ENCODE measurements around the gene METAP1D. TPM values are rescaled to one million over a fixed set of nuclear protein-coding genes. Genes with fewer than 3 reads are reported as not detected.

Gene METAP1D
- total RNA-seq, 1 experiment from 2014 or later = 15.8 TPM

DNA sequence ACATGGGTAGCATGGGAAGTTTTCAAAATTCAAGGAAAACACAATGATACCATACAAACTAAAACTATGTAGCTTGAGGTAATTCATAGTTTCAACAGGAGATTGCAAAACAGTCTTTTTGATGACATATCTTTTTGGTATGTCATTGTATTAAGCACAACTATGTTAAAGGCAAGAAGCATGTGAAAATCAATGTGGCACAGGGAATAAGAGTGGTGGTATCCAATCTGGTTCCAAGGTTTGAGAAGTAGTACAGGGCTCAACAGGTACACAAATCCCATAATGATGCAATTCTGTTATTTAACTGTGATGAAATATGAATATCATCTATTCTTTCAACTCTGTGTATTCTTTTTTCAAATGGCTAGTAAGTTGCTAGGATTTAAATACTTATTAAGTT, 119.3 kb downstream of the METAP1D start (continued):
- TF ChIP-seq, protein P1, sequence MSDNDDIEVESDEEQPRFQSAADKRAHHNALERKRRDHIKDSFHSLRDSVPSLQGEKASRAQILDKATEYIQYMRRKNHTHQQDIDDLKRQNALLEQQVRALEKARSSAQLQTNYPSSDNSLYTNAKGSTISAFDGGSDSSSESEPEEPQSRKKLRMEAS (IDR thresholded peaks at IDR 0.05) = 0 out of 2 replicates have a peak, but pooled peaks have one; percentile 33

DNA sequence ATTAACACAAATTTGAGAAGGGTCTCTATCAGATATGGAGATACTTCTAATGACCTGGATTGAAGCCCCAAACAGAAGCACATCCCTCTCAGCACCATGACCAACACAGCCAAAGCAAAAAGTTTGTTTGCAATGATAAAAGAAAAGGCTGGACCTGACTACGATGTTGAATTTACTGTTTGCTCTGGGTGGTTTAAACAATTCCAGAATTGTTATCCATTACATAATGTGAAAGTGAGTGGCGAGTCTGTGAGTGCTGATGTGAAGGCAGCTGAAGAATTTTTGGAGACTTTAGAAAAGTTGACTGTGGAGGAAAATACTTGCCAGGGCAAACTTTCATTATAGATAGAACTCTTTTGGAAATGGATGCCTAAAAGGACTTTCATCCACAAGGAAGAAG, 120.4 kb downstream of the METAP1D start:
- H3K4me2 ChIP-seq (ENCODE audit: low read length) = no peak overlapping the region
- DNase-seq (ENCODE audit: low read depth, low spot score) (no peak), ATAC-seq (no peak)
- H3K9me2 ChIP-seq (ENCODE audit: insufficient read depth) = no peaks in the 10 kb centered on the region
- no TSS peak for BruUV-seq (replicated peaks)
- ChIA-PET POLR2A (no interaction called here), RAD21 (ENCODE audit: low non-redundant PET in 1 of 2, low total read pairs in 2 of 2, uncharacterized antibody in 2 of 2, unreplicated experiment in 2 of 2) (no interaction called here), CTCF (interaction anchor here (1.3 kb wide), 1 partner anchor 546 kb away, joined by 3 read pairs; no protein-coding TSS in a partner anchor)
- no peak overlapping the region for H3K9ac ChIP-seq (ENCODE audit: low read length)
- no peak overlapping the region for H3K4me3 ChIP-seq (replicated peaks in 1 of 2; ENCODE audit: low read depth in 1 of 2, low read length in 2 of 2)
- intact Hi-C loops (cut with micrococcal nuclease) = no loop called here
- TF ChIP-seq, protein P2, sequence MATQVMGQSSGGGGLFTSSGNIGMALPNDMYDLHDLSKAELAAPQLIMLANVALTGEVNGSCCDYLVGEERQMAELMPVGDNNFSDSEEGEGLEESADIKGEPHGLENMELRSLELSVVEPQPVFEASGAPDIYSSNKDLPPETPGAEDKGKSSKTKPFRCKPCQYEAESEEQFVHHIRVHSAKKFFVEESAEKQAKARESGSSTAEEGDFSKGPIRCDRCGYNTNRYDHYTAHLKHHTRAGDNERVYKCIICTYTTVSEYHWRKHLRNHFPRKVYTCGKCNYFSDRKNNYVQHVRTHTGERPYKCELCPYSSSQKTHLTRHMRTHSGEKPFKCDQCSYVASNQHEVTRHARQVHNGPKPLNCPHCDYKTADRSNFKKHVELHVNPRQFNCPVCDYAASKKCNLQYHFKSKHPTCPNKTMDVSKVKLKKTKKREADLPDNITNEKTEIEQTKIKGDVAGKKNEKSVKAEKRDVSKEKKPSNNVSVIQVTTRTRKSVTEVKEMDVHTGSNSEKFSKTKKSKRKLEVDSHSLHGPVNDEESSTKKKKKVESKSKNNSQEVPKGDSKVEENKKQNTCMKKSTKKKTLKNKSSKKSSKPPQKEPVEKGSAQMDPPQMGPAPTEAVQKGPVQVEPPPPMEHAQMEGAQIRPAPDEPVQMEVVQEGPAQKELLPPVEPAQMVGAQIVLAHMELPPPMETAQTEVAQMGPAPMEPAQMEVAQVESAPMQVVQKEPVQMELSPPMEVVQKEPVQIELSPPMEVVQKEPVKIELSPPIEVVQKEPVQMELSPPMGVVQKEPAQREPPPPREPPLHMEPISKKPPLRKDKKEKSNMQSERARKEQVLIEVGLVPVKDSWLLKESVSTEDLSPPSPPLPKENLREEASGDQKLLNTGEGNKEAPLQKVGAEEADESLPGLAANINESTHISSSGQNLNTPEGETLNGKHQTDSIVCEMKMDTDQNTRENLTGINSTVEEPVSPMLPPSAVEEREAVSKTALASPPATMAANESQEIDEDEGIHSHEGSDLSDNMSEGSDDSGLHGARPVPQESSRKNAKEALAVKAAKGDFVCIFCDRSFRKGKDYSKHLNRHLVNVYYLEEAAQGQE (IDR thresholded peaks at IDR 0.05; ENCODE audit: low read depth) = no peak
- peak overlapping the region; percentile 16 for H2AFZ ChIP-seq (ENCODE audit: low read depth, low read length, poor library complexity, severe bottlenecking)
- no peaks in the 10 kb centered on the region for H3K36me3 ChIP-seq (ENCODE audit: control insufficient read depth in 1 of 2, insufficient read depth in 2 of 2, low read length in 2 of 2)
- no peak overlapping the region for H3K27ac ChIP-seq (ENCODE audit: low read depth, low read length)
- no peaks in the 10 kb centered on the region for H3K9me3 ChIP-seq (ENCODE audit: control insufficient read depth in 1 of 2, insufficient read depth in 1 of 2, low read depth in 1 of 2, low read length in 2 of 2)
- H3K27me3 ChIP-seq (ENCODE audit: insufficient read depth, low read length) = no peaks in the 10 kb centered on the region
- peaks cover 12 to 28% of the 10 kb centered on the region in 2 experiments; a peak in 3 of 4 replicates for H3K4me1 ChIP-seq (ENCODE audit: control insufficient read depth in 1 of 2, insufficient read depth in 2 of 2, low read length in 2 of 2)
- no peaks in the 10 kb centered on the region for H4K20me1 ChIP-seq (ENCODE audit: insufficient read depth)
- H3K79me2 ChIP-seq (ENCODE audit: insufficient read depth, low read length) = no peaks in the 10 kb centered on the region

DNA sequence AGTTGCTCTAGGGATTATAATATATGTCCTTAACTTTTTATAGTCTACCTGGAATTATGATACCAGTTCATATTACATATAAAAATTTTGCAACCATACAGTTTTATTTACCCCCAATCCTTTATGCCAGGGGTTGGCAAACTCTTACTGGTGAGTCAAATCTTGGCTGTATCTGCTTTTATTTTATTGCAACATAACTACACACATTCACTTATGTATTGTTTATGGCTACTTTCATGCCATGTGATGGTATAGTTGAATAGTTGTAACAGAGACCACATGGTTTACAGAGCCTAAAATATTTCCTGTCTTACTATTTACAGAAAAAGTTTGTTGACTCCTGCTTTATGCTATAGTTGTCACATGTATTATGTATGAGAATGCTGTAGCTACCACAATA, 128.7 kb downstream of the METAP1D start:
- RAD21 ChIA-PET (ENCODE audit: low non-redundant PET in 1 of 2, low total read pairs in 2 of 2, uncharacterized antibody in 2 of 2, unreplicated experiment in 2 of 2) = no interaction called here
- BruUV-seq (replicated peaks) = no TSS peak
- Histone ChIP-seq H3K9ac (ENCODE audit: low read length) (no peak overlapping the region), H4K20me1 (ENCODE audit: insufficient read depth) (no peaks in the 10 kb centered on the region), H3K4me1 (ENCODE audit: control insufficient read depth in 1 of 2, insufficient read depth in 2 of 2, low read length in 2 of 2) (no peaks in the 10 kb centered on the region), H3K9me2 (ENCODE audit: insufficient read depth) (no peaks in the 10 kb centered on the region), H3K36me3 (ENCODE audit: control insufficient read depth in 1 of 2, insufficient read depth in 2 of 2, low read length in 2 of 2) (no peaks in the 10 kb centered on the region), H3K4me3 (replicated peaks in 1 of 2; ENCODE audit: low read depth in 1 of 2, low read length in 2 of 2) (no peak overlapping the region), H3K9me3 (ENCODE audit: control insufficient read depth in 1 of 2, insufficient read depth in 1 of 2, low read depth in 1 of 2, low read length in 2 of 2) (no peaks in the 10 kb centered on the region), H3K4me2 (ENCODE audit: low read length) (no peak overlapping the region), H3K27me3 (ENCODE audit: insufficient read depth, low read length) (no peaks in the 10 kb centered on the region), H3K79me2 (ENCODE audit: insufficient read depth, low read length) (no peaks in the 10 kb centered on the region), H2AFZ (ENCODE audit: low read depth, low read length, poor library complexity, severe bottlenecking) (no peak overlapping the region), H3K27ac (ENCODE audit: low read depth, low read length) (no peak overlapping the region)
- DNase-seq (ENCODE audit: low read depth, low spot score) = no peak
- TF ChIP-seq CBX3 (IDR thresholded peaks at IDR 0.05; ENCODE audit: low read depth) (no peak), TCF7L2 (IDR thresholded peaks at IDR 0.05; ENCODE audit: borderline replicate concordance, extremely low read depth, insufficient read depth, insufficient read length) (no peak)
- intact Hi-C loops (cut with micrococcal nuclease) = no loop called here
- CTCF ChIA-PET = interaction anchor here (2.3 kb wide), 1 partner anchor 333 kb away, joined by 17 read pairs; no protein-coding TSS in a partner anchor
- POLR2A ChIA-PET = interaction anchor here (0.7 kb wide), 1 partner anchor 1514 kb away, joined by 4 read pairs; no protein-coding TSS in a partner anchor
- ATAC-seq = no peak

Data from HCT116 (cell line).